H7 (cell line): ENCODE results near the gene B3GNT3. TPM values are rescaled to one million over a fixed set of nuclear protein-coding genes. Genes with fewer than 3 reads are reported as not detected.

ENCODE experiments used
- total RNA-seq: library from RNA; depleted of rRNA; stranded (reverse); fragments of >200 nt; shearing (Covaris generic); gene quantifications from 2 replicates; pipeline ENCODE4 v1.2.3, GENCODE V29; 2014; rRNA removed

B3GNT3 gene
- total RNA-seq, 1 experiment from 2014 or later, result 0.73 TPM

Other genes starting within 250 kb of the B3GNT3 start
- 49.5 and 52.0 TPM in 2 replicates for gene COLGALT1, start 239.5 kb upstream of the B3GNT3 start, total RNA-seq
- 6.6 and 8.8 TPM in 2 replicates for gene UNC13A, start 106.8 kb upstream of the B3GNT3 start, total RNA-seq
- gene MAP1S, start 75.7 kb upstream of the B3GNT3 start, total RNA-seq, result 27.1 and 28.0 TPM in 2 replicates
- gene FCHO1, start 43.7 kb upstream of the B3GNT3 start, total RNA-seq, result 21.6 and 21.7 TPM in 2 replicates
- gene INSL3, start 26.4 kb downstream of the B3GNT3 start, total RNA-seq, result 0.33 TPM in 1 of 2 replicates, not detected in the other
- gene JAK3, start 52.8 kb downstream of the B3GNT3 start, total RNA-seq, result 2.5 and 2.7 TPM in 2 replicates
- gene RPL18A, start 64.8 kb downstream of the B3GNT3 start, total RNA-seq, result 2,178 and 2,213 TPM in 2 replicates
- gene SLC5A5, start 76.8 kb downstream of the B3GNT3 start, total RNA-seq, result 1.5 and 1.6 TPM in 2 replicates
- gene CCDC124, start 137.9 kb downstream of the B3GNT3 start, total RNA-seq, result 39.7 and 55.4 TPM in 2 replicates
- 4.3 and 7.4 TPM in 2 replicates for gene KCNN1, start 172.0 kb downstream of the B3GNT3 start, total RNA-seq
- 4.8 and 14.0 TPM in 2 replicates for gene ARRDC2, start 213.0 kb downstream of the B3GNT3 start, total RNA-seq